Gastroesophageal sphincter (tissue), 3 donors: Measurements from ENCODE around the gene SRPK1.

ENCODE experiments used
- POLR2AphosphoS5 ChIP-seq: sonication (generic); formaldehyde crosslinking; IDR thresholded peaks from one replicate; pipeline ENCODE4 v1.6.1; 2017; ENCODE audit warnings: antibody characterized with exemption
- TF ChIP-seq, protein P1 (sequence below), 4 experiments: fragments of 200-600 bp in 2 of 4; fragments of 450-650 bp in 2 of 4; sonication (generic) in 1 of 4; IDR thresholded peaks; one replicate each; pipeline ENCODE4 v1.5.1; 2017 to 2019; ENCODE audit warnings: antibody characterized with exemption in 4 of 4, mild to moderate bottlenecking in 2 of 4, moderate library complexity in 2 of 4

GRCh38 chr6:35794536-35795452 is 126.1 kb downstream of the SRPK1 start:
- TF ChIP-seq POLR2AphosphoS5: no peak
- TF ChIP-seq, protein P1, sequence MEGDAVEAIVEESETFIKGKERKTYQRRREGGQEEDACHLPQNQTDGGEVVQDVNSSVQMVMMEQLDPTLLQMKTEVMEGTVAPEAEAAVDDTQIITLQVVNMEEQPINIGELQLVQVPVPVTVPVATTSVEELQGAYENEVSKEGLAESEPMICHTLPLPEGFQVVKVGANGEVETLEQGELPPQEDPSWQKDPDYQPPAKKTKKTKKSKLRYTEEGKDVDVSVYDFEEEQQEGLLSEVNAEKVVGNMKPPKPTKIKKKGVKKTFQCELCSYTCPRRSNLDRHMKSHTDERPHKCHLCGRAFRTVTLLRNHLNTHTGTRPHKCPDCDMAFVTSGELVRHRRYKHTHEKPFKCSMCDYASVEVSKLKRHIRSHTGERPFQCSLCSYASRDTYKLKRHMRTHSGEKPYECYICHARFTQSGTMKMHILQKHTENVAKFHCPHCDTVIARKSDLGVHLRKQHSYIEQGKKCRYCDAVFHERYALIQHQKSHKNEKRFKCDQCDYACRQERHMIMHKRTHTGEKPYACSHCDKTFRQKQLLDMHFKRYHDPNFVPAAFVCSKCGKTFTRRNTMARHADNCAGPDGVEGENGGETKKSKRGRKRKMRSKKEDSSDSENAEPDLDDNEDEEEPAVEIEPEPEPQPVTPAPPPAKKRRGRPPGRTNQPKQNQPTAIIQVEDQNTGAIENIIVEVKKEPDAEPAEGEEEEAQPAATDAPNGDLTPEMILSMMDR (IDR thresholded peaks at IDR 0.05): no peak
